Hair follicle dermal papilla cell (primary cell): ENCODE data around the gene ATXN7L2. TPM values are rescaled to one million over a fixed set of nuclear protein-coding genes. Genes with fewer than 3 reads are reported as not detected.

Experiments
- total RNA-seq: library from RNA; depleted of rRNA; stranded (reverse); fragments of >200 nt; gene quantifications from 2 replicates; pipeline ENCODE4 v1.2.3, GENCODE V29; 2012

Gene ATXN7L2
- 3.5 and 3.7 TPM in 2 replicates for total RNA-seq

GRCh38 chr1:109483672-109484518, at the start of gene ATXN7L2:
ATXN7L2 (plus strand) TSS chr1:109483905; CDS start chr1:109483954, 49 bp downstream.

GRCh38 chr1:109466452-109467300, 17.0 kb upstream of the ATXN7L2 start, which contains the start of gene SYPL2:
SYPL2 (plus strand) TSS chr1:109466546; CDS start chr1:109466844, 298 bp downstream.

GRCh38 chr1:109493805-109494539, 10.3 kb downstream of the ATXN7L2 start, which contains the start of gene CYB561D1:
CYB561D1 (plus strand) TSS chr1:109494094; CDS start chr1:109494140, 46 bp downstream.

GRCh38 chr1:109509176-109510134, 25.8 kb downstream of the ATXN7L2 start, which contains the start of gene AMIGO1:
AMIGO1 (minus strand) TSS chr1:109509727; CDS start chr1:109508912, 815 bp downstream.

GRCh38 chr1:109539676-109540075, 56.0 kb downstream of the ATXN7L2 start, which contains the start of gene GPR61:
GPR61 (plus strand) TSS chr1:109539872; CDS start chr1:109543023, 3,151 bp downstream.

Other genes starting within 250 kb of the ATXN7L2 start
- gene CELSR2, start 234.4 kb upstream of the ATXN7L2 start, total RNA-seq: 0.97 and 1.8 TPM in 2 replicates
- 3.0 and 5.0 TPM in 2 replicates for gene PSRC1, start 200.8 kb upstream of the ATXN7L2 start, total RNA-seq
- not detected in 2 replicates for gene MYBPHL, start 176.9 kb upstream of the ATXN7L2 start, total RNA-seq
- gene SORT1, start 86.0 kb upstream of the ATXN7L2 start, total RNA-seq: 9.6 and 13.1 TPM in 2 replicates
- gene PSMA5, start 57.5 kb upstream of the ATXN7L2 start, total RNA-seq: 31.3 and 47.8 TPM in 2 replicates
- under 0.01 and 0.12 TPM in 2 replicates for gene SYPL2, start 17.4 kb upstream of the ATXN7L2 start, total RNA-seq
- 11.7 and 12.2 TPM in 2 replicates for gene CYB561D1, start 10.2 kb downstream of the ATXN7L2 start, total RNA-seq
- 3.3 and 4.9 TPM in 2 replicates for gene AMIGO1, start 25.8 kb downstream of the ATXN7L2 start, total RNA-seq
- gene GPR61, start 56.0 kb downstream of the ATXN7L2 start, total RNA-seq: not detected in 2 replicates
- 12.9 and 14.3 TPM in 2 replicates for gene GNAI3, start 64.7 kb downstream of the ATXN7L2 start, total RNA-seq
- 0.16 TPM in 1 of 2 replicates, not detected in the other for gene GNAT2, start 135.7 kb downstream of the ATXN7L2 start, total RNA-seq
- 140 and 147 TPM in 2 replicates for gene AMPD2, start 135.9 kb downstream of the ATXN7L2 start, total RNA-seq
- 16.5 and 17.5 TPM in 2 replicates for gene GSTM4, start 172.2 kb downstream of the ATXN7L2 start, total RNA-seq
- 27.7 and 31.9 TPM in 2 replicates for gene GSTM2, start 184.2 kb downstream of the ATXN7L2 start, total RNA-seq
- 18.3 TPM in 1 of 2 replicates, not detected in the other for gene GSTM1, start 203.9 kb downstream of the ATXN7L2 start, total RNA-seq
- gene GSTM5, start 228.3 kb downstream of the ATXN7L2 start, total RNA-seq: 6.0 and 12.5 TPM in 2 replicates